Esophagus muscularis mucosa (tissue), 4 donors: ENCODE data around the gene MPC1. TPM values are rescaled to one million over a fixed set of nuclear protein-coding genes. Genes with fewer than 3 reads are reported as not detected.

Source experiments
- DNase-seq: peaks from one replicate; pipeline ENCODE4 v3.0.0-alpha.2; 2017; ENCODE audit errors: extremely low spot score
- H3K27ac ChIP-seq, 4 donors: fragments of 200-600 bp; sonication (generic); replicated peaks in 1 of 4; 1 replicate in 3 of 4; 2 replicates in 1 of 4; pipeline ENCODE4 v1.5.1; 2016 to 2019; ENCODE audit warnings: mild to moderate bottlenecking in 1 of 4
- H3K27me3 ChIP-seq, 4 donors: fragments of 200-600 bp; sonication (generic); one replicate each; pipeline versions ENCODE4 v1.5.1 to v1.6.0; 2016 to 2019
- H3K36me3 ChIP-seq, 4 donors: fragments of 200-600 bp; sonication (generic); one replicate each; pipeline ENCODE4 v1.5.1; 2016 to 2019
- H3K4me1 ChIP-seq, 4 donors: fragments of 200-600 bp; sonication (generic); one replicate each; pipeline ENCODE4 v1.5.1; 2016 to 2019
- H3K4me3 ChIP-seq, 4 donors: fragments of 200-600 bp; sonication (generic); 1 replicate in 2 of 4; 2 replicates in 2 of 4; pipeline ENCODE4 v1.5.1; 2016 to 2019; ENCODE audit warnings: mild to moderate bottlenecking in 4 of 4, moderate library complexity in 1 of 4
- H3K9me3 ChIP-seq, 4 donors: fragments of 200-600 bp; sonication (generic); 1 replicate in 3 of 4; 2 replicates in 1 of 4; pipeline ENCODE4 v1.5.1; 2016 to 2019
- CTCF ChIP-seq, 3 experiments: fragments of 200-600 bp in 2 of 3; fragments of 450-650 bp in 1 of 3; sonication (generic) in 2 of 3; IDR thresholded peaks; one replicate each; pipeline ENCODE4 v1.5.1; 2017 to 2019; ENCODE audit warnings: antibody characterized with exemption in 3 of 3, mild to moderate bottlenecking in 2 of 3, moderate library complexity in 1 of 3
- EP300 ChIP-seq: sonication (generic); formaldehyde crosslinking; IDR thresholded peaks from one replicate; pipeline ENCODE4 v1.6.1; 2017; ENCODE audit warnings: antibody characterized with exemption
- POLR2A ChIP-seq: fragments of 450-650 bp; IDR thresholded peaks from one replicate; pipeline ENCODE4 v1.6.1; 2017; ENCODE audit warnings: antibody characterized with exemption, moderate library complexity, mild to moderate bottlenecking, low read depth
- POLR2AphosphoS5 ChIP-seq, 2 donors: sonication (generic); formaldehyde crosslinking; IDR thresholded peaks; one replicate each; pipeline ENCODE4 v1.6.1; 2017; ENCODE audit warnings: antibody characterized with exemption in 2 of 2
- WGBS: methylation state at CpG from one replicate; pipeline ENCODE4 v1.1.5; 2018; 5-methylcytosine and 5-hydroxymethylcytosine counted together
- intact Hi-C: fragments of 100-400 bp; cut with DNase I; formaldehyde crosslinking; loops from one replicate; pipeline ENCODE4 v1.15.1; 2023
- total RNA-seq, 4 donors: library from RNA; depleted of rRNA; stranded (reverse); fragments of >200 nt; gene quantifications; one replicate each; pipeline versions ENCODE4 v1.1.0 to v1.2.1, GENCODE V29; 2016

The MPC1 gene
- total RNA-seq, 4 donors from 2014 or later = 54.7 to 68.1 (median 63.1) TPM

- TF ChIP-seq EP300 (no peak), CTCF (IDR thresholded peaks at IDR 0.05) (no peak), POLR2A (no peak), POLR2AphosphoS5 (IDR thresholded peaks at IDR 0.05) (no peak)
- intact Hi-C loops = no loop called here
- Histone ChIP-seq H3K9me3 (no peaks in the 10 kb centered on the region), H3K36me3 (peaks cover 0 to 29% (median 9%) of the 10 kb centered on the region in 4 donors), H3K27ac (no peak overlapping the region), H3K27me3 (no peaks in the 10 kb centered on the region), H3K4me1 (peaks cover 24 to 33% (median 26%) of the 10 kb centered on the region in 4 donors), H3K4me3 (no peak overlapping the region)
- DNase-seq = no peak
- 85% methylated on average over 3 of the region's 3 CpGs for WGBS
These were observed 21.7 kb downstream of the MPC1 start for GRCh38 chr6:166361077-166361429.

GRCh38 chr6:166360243-166361076 is 22.3 kb downstream of the MPC1 start:
- no peak overlapping the region for H3K27ac ChIP-seq
- H3K36me3 ChIP-seq = peaks cover 0 to 29% (median 9%) of the 10 kb centered on the region in 4 donors
- no peak overlapping the region for H3K4me3 ChIP-seq
- TF ChIP-seq POLR2AphosphoS5 (IDR thresholded peaks at IDR 0.05) = no peak
- no peak for TF ChIP-seq EP300
- no peak for TF ChIP-seq CTCF (IDR thresholded peaks at IDR 0.05)
- TF ChIP-seq POLR2A = no peak
- DNase-seq = no peak
- intact Hi-C loops = no loop called here
- no peaks in the 10 kb centered on the region for H3K9me3 ChIP-seq
- WGBS = 69% methylated on average over 8 of the region's 8 CpGs
- H3K27me3 ChIP-seq = no peaks in the 10 kb centered on the region
- H3K4me1 ChIP-seq = peaks cover 18 to 27% (median 21%) of the 10 kb centered on the region in 4 donors

GRCh38 chr6:166355552-166355951 is 27.2 kb downstream of the MPC1 start:
- H3K4me1 ChIP-seq = peaks cover 0 to 2% (median 0%) of the 10 kb centered on the region in 4 donors
- H3K4me3 ChIP-seq = no peak overlapping the region
- peaks cover 0 to 10% (median 0%) of the 10 kb centered on the region in 4 donors for H3K27me3 ChIP-seq
- intact Hi-C loops = no loop called here
- 63% methylated on average over 5 of the region's 5 CpGs for WGBS
- H3K27ac ChIP-seq = no peak overlapping the region
- DNase-seq = no peak
- TF ChIP-seq POLR2A = no peak
- TF ChIP-seq EP300 = no peak
- TF ChIP-seq POLR2AphosphoS5 (IDR thresholded peaks at IDR 0.05) = no peak
- no peak for TF ChIP-seq CTCF (IDR thresholded peaks at IDR 0.05)
- H3K9me3 ChIP-seq = peaks cover 0 to 7% (median 0%) of the 10 kb centered on the region in 4 donors
- no peaks in the 10 kb centered on the region for H3K36me3 ChIP-seq

- no peak for DNase-seq
- peaks cover 0 to 8% (median 1%) of the 10 kb centered on the region in 4 donors for H3K9me3 ChIP-seq
- peaks cover 0 to 10% (median 0%) of the 10 kb centered on the region in 4 donors for H3K27me3 ChIP-seq
- H3K4me1 ChIP-seq = no peaks in the 10 kb centered on the region
- no peaks in the 10 kb centered on the region for H3K36me3 ChIP-seq
- no peak overlapping the region for H3K4me3 ChIP-seq
- WGBS = 94% methylated on average over 4 of the region's 4 CpGs
- no peak overlapping the region for H3K27ac ChIP-seq
- TF ChIP-seq CTCF (IDR thresholded peaks at IDR 0.05) = no peak
- no peak for TF ChIP-seq POLR2A
- TF ChIP-seq POLR2AphosphoS5 (IDR thresholded peaks at IDR 0.05) = no peak
- no peak for TF ChIP-seq EP300
- intact Hi-C loops = no loop called here
These were observed 27.8 kb downstream of the MPC1 start for GRCh38 chr6:166354965-166355364.
